Measurements from ENCODE around the gene ZNF207.
"Not testable (repeated sequence)": the region's sequence is repeated elsewhere in the genome, so short reads cannot be mapped to it uniquely, and the experiment has no call there.

ZNF207 gene

DNA sequence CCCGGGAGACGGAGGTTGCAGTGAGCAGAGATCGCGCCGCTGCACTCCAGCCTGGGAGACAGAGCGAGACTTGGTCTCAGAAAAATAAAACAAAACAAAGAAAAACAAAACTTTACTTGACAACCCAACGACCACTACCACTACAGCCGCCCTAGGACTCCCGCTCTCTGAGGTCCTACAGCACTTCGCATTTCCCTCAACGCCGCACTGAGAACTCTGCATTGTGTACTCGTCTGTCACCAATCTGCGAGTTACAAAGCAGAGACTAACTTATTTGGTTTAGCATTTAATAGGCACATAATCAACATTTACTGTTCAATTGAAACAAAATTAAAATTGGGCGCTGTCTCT is 479 bp upstream of the ZNF207 start:
- no peak for DNase-seq (ENCODE audit: low read depth, low spot score)
- peak overlapping the region; percentile 88 for H3K4me3 ChIP-seq (ENCODE audit: low read depth, low read length)
- no peak for TF ChIP-seq CTCF (IDR thresholded peaks at IDR 0.05; ENCODE audit: insufficient read depth, low read length, missing control alignments)
- POLR2A ChIA-PET: no interaction called here
- CTCF ChIA-PET: interaction anchor here (1.4 to 2.0 kb wide), 2 partner anchors 10 to 30 kb away, joined by 4 to 6 read pairs; no protein-coding TSS in a partner anchor

DNA sequence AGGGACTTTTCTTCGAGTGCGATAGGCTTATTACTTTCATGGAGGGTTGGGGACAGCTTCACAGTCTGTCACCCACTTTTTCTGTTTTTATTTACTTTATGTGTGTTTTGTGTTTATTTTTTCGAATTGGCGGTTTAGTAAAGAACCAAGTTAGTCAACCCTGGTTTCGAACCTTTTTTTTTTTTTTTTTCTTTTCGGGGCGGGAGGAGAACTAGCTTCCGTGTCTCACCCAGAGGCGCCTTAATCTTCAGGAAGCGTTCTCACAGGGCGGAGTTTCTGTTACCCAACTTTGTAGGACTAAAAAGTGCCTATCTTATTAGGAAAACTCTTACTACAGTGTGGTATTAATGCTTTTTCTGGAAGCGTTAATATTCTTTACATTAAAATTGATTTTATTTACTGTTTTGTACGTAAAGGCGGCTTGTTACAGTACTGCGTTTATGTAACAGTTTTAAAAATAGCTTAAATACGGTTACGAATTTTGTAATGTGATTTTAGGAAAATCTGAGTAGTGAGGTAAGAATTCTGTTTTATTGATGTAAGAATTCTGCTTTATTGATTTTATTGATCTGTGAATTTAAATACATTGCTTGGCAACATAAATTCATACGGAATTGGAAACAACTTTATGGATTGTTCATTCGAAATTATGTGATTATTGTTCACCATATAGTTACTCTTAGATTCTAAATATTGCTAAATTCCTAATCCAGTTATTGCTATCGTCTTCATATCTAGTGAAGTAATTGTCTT is 885 bp downstream of the ZNF207 start:
- ChIA-PET POLR2A (interaction anchor here (0.8 to 1.0 kb wide), 2 partner anchors 9 to 15 kb away, joined by 3 to 8 read pairs; no protein-coding TSS in a partner anchor), CTCF (interaction anchor here (1.2 to 2.0 kb wide), 3 partner anchors 18 to 98 kb away, joined by 3 to 8 read pairs (median 3); no protein-coding TSS in a partner anchor)
- no peak for TF ChIP-seq CTCF (IDR thresholded peaks at IDR 0.05; ENCODE audit: insufficient read depth, low read length, missing control alignments)
- no peak for DNase-seq (ENCODE audit: low read depth, low spot score)
- peak overlapping the region; percentile 88 for H3K4me3 ChIP-seq (ENCODE audit: low read depth, low read length)

GRCh38 chr17:32352734-32353133 is 2.8 kb downstream of the ZNF207 start:
- POLR2A ChIA-PET: not testable (repeated sequence)
- H3K4me3 ChIP-seq (ENCODE audit: low read depth, low read length): peak overlapping the region; percentile 36

GRCh38 chr17:32355649-32356377 is 5.9 kb downstream of the ZNF207 start:
- no peak for TF ChIP-seq CTCF (IDR thresholded peaks at IDR 0.05; ENCODE audit: insufficient read depth, low read length, missing control alignments)
- POLR2A ChIA-PET: interaction anchor here (0.6 kb wide), 1 partner anchor 181 kb away, joined by 3 read pairs; no protein-coding TSS in a partner anchor
- no peak overlapping the region for H3K4me3 ChIP-seq (ENCODE audit: low read depth, low read length)
- CTCF ChIA-PET: interaction anchor here (0.8 to 1.4 kb wide), 3 partner anchors 16 to 92 kb away, joined by 3 read pairs; partner anchors contain the start of gene PSMD11
- no peak for DNase-seq (ENCODE audit: low read depth, low spot score)

More at GRCh38 chr17:32352734-32353133, 2.8 kb downstream of the ZNF207 start:
- CTCF ChIA-PET; DNase-seq (ENCODE audit: low read depth, low spot score): not testable (repeated sequence)

DNA sequence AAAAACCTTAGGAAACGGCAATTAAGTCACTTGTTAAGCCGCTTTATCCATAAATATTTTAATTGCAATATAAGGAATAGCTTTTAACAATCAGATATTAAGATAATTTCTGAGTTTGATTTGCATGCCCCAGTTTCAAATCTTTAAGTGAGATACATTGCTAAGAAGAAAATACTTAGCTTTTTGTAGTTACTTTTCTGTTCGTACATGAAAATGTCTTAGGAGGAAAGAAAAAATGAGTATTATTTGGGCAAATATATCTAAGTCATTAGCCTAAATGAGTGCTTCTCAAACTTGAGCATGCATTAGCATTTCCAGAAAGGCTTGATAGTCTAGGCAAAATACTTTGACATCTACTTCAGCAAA is 6.4 kb downstream of the ZNF207 start:
- CTCF ChIA-PET: interaction anchor here (1.3 to 1.4 kb wide), 2 partner anchors 16 to 88 kb away, joined by 3 read pairs; partner anchors contain the start of gene PSMD11
- DNase-seq (ENCODE audit: low read depth, low spot score): no peak
- POLR2A ChIA-PET: interaction anchor here (0.6 kb wide), 1 partner anchor 181 kb away, joined by 3 read pairs; no protein-coding TSS in a partner anchor
- TF ChIP-seq CTCF (IDR thresholded peaks at IDR 0.05; ENCODE audit: insufficient read depth, low read length, missing control alignments): no peak
- H3K4me3 ChIP-seq (ENCODE audit: low read depth, low read length): no peak overlapping the region

DNA sequence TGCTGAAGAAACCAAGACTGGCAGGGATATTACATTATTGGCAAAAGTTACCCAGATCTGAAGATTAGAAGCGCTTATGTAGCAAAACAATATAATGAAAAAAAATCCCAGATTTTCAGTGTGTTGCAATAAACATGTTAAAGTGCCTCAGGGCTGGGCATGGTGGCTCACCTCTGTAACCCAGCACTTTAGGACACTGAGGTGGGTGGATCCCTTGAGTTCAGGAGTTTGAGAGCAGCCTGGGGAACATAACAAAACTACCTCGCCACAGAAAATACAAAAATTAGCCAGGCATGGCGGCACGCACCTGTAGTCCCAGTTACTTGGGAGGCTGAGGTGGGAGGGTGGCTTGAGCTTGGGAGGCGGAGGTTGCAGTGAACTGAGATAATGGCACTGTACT is 6.8 kb downstream of the ZNF207 start:
- ChIA-PET POLR2A (no interaction called here), CTCF (interaction anchor here (1.3 to 1.4 kb wide), 2 partner anchors 15 to 87 kb away, joined by 3 read pairs; partner anchors contain the start of gene PSMD11)

More for the DNA sequence above, 6.8 kb downstream of the ZNF207 start:
- no peak for TF ChIP-seq CTCF (IDR thresholded peaks at IDR 0.05; ENCODE audit: insufficient read depth, low read length, missing control alignments)
- H3K4me3 ChIP-seq (ENCODE audit: low read depth, low read length): no peak overlapping the region
- DNase-seq (ENCODE audit: low read depth, low spot score): no peak

Data from AG04449 (cell line).